IPS-11a (cell line): ENCODE results near the gene CDC42EP5.
"Not testable (repeated sequence)": the region's sequence is repeated elsewhere in the genome, so short reads cannot be mapped to it uniquely, and the experiment has no call there.

Experiments
- H3K4me3 ChIP-seq: one replicate; pipeline ENCODE4 v1.5.1; 2013; ENCODE audit warnings: low read depth, low read length, control low read depth

CDC42EP5 gene

GRCh38 chr19:54489766-54490165 is 16.7 kb upstream of the CDC42EP5 start:
- H3K4me3 ChIP-seq, result no peak overlapping the region

DNA sequence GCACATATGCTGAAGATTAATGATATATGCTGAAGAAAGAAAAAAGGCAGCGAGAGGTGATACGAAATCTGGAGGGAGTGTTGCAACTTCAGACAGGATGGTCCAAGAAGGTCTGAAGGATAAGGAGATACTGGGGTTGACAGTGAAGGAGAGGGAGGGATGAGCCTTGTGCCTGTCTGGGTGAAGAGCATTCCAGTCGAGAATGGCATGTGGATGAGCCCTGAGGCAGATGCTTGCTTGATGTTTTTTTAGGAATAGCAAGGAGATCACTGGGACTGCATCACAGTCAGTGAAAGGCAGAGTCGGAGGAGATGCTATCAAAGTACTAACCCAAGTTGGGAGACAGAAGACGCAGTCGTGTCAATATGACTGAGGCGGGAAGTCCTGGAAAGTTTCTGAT is 16.2 kb upstream of the CDC42EP5 start:
- no peak overlapping the region for H3K4me3 ChIP-seq

DNA sequence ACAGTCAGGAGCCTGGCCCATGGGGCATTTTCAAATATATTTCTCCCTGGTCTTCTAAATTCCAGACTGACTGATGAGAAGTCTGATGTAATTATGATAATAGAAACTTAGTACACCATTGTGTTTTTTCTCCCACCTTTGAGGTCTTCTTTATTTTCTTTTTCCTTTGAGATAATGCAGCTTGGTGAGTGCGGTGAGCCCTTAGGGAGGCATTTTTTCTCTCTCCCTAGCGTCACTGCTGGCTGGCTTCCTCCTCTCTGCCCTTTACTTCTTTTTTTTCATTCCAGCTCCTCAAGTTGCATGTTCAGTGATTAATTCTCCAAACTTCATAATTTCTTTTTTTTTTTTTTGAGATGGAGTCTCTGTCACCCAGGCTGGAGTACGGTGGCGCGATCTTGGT is 12.8 kb upstream of the CDC42EP5 start:
- H3K4me3 ChIP-seq, result no peak overlapping the region

DNA sequence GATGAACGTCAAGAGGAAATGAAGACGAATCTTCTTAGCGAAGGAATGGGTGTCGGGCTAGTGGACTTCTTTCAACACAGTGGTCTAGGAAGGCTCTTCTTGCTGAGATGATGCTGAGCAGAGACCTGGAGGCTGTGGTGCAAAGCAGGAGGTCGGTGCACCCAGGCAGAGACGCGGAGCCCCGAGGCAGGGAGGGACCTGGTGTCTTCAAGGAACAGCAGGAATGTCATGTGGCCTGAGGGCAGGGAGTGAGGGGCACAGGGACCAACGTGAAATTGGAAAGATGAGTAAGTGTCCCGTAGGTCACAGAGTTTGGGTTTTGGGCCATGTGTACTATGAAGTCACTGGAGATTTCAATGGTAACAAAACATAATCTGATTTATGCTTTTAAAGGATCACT is 11.4 kb upstream of the CDC42EP5 start:
- no peak overlapping the region for H3K4me3 ChIP-seq

DNA sequence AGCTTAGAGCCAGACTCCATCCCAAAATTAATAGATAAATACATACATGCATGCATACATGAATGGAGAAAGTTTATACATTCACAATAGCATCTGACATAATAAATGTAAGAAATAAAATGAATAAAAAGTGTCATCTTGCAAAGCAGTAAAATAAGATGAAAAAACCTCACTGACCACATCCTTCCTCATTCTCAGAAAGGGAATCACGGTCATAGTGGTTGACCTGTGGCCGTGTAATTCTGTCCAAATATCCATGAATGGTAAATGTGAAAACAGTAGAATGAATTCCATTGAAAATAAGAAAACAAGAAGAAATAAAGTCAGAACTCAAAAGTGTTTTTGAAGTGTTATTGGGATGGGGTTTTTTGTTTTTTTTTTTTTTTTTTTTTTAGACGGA is 9.8 kb upstream of the CDC42EP5 start:
- no peak overlapping the region for H3K4me3 ChIP-seq

DNA sequence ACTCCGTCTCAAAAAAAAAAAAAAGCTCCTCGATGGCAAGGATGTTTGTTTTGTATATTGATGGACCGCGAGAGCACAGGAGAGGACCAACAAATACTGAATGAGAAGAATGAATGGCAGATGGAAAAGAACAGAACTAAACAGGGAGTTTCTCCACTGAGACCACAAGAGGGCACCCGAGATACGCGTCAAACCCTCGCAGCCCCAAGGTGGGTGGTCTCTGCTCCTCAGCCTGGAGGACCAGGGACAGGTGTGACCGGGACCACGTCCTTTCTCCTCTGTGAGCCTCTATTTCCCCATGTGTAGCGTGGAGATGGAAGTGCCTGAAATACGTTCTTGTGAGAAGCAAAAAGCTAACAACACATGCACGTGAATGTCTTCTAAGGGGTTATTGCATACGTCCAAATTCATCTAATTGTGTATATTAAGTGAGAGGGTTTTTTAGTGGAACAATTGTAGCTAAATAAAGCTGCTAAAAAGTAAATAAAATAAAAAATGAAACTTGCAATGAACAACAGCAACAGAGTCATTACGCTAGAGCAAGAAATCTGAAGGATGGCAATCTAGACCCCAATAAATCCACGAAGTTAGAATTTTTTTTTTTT is 8.3 kb upstream of the CDC42EP5 start:
- H3K4me3 ChIP-seq, result no peak overlapping the region

- no peak overlapping the region for H3K4me3 ChIP-seq
Observed at GRCh38 chr19:54480051-54480450, 7.0 kb upstream of the CDC42EP5 start.

DNA sequence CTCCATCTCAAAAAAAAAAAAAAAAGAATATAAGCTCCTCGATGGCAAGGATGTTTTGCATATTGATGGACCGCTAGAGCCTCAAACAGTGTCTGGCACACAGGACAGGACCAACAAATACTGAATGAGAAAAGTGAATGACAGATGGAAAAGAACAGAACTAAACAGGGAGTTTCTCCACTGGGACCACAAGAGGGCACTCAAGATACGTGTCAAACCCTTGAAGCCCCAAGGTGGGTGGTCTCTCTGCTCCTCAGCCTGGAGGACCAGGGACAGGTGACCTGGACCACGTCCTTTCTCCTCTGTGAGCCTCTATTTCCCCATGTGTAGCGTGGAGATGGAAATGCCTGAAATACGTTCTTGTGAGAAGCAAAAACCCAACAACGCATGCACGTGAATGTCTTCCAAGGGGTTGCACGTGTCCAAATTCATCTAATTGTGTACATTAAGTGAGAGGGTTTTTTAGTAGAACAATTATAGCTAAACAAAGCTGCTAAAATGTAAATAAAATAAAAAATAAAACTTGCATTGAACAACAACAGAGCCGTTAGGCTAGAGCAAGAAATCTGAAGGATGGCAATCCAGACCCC is 5.7 kb upstream of the CDC42EP5 start:
- no peak overlapping the region for H3K4me3 ChIP-seq

- no peak overlapping the region for H3K4me3 ChIP-seq
Observed at GRCh38 chr19:54477650-54478049, 4.6 kb upstream of the CDC42EP5 start.

DNA sequence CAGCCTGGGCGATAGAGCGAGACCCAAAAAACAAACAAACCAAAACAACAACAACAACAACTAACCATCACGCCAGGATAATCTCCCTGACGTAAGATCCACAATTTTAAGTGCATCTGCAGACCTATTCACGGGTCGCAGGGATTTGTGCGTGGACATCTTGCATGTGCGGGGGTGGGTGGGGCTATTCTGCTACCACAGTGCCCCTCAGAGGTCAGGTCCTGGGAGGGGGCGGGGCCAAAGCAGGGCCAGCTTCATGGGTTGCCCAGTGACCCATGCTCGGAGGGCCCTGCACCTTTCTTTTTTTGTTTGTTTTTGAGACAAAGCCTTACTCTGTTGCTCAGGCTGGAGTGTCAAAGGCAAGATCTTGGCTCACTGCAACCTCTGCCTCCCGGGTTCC is 2.6 kb upstream of the CDC42EP5 start:
- no peak overlapping the region for H3K4me3 ChIP-seq

- H3K4me3 ChIP-seq, result no peak overlapping the region
Observed at GRCh38 chr19:54473892-54474372, 836 bp upstream of the CDC42EP5 start.

- H3K4me3 ChIP-seq, result peak overlapping the region; percentile 13
Observed at GRCh38 chr19:54470991-54471782, 1.9 kb downstream of the CDC42EP5 start.

DNA sequence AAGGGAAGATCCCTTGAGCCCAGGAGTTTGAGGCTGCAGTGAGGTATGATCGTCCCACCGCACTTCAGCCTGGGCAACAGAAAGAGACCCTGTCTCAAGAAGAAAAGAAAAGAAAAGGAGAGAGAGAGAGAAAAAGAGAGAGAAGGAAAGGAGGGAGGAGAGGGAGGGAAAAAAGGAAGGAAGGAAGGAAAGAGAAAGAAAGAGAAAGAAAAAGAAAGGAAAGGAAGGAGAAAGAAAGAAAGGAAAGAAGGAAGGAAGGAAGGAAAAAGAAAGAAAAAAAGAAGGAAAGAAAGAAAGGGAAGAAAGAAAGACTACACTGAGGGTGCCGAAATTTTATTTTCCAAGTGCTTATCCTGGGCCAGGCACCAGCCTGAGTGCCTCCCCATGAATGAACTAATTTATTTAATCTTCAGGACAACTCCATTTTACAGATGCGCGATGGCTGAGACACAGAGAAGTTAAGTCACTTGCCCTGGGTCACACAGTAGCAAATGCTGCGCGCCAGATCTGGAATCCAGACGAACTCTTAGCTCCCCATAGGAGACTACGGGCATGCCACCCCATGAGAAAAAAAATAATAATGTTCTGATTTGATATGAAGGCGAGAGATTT is 2.7 kb downstream of the CDC42EP5 start:
- H3K4me3 ChIP-seq, result no peak overlapping the region

DNA sequence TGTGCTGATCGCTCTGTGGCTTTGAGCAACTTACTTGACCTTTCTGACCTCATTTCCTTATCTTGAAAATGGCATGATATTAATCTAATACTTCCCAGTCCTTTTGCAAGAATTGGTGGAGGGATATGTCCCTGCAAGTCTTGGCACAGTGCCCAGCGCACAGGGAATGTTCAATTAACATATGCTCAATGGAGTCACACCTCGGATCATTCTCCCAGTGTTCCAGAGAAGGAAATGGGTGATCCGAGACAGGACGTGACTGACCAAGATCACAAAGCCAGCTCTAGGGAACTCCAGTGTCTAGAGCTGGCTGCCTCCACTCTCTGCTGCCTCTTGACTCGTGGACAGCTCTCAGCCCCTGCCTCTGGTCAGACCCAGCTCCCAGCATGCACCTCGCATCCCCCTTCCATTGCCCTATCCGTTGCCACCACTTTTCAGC is 3.6 kb downstream of the CDC42EP5 start:
- no peak overlapping the region for H3K4me3 ChIP-seq

- H3K4me3 ChIP-seq, result not testable (repeated sequence)
Observed at GRCh38 chr19:54466110-54466480, 7.0 kb downstream of the CDC42EP5 start.

GRCh38 chr19:54465426-54466109 is 7.5 kb downstream of the CDC42EP5 start:
- no peak overlapping the region for H3K4me3 ChIP-seq

DNA sequence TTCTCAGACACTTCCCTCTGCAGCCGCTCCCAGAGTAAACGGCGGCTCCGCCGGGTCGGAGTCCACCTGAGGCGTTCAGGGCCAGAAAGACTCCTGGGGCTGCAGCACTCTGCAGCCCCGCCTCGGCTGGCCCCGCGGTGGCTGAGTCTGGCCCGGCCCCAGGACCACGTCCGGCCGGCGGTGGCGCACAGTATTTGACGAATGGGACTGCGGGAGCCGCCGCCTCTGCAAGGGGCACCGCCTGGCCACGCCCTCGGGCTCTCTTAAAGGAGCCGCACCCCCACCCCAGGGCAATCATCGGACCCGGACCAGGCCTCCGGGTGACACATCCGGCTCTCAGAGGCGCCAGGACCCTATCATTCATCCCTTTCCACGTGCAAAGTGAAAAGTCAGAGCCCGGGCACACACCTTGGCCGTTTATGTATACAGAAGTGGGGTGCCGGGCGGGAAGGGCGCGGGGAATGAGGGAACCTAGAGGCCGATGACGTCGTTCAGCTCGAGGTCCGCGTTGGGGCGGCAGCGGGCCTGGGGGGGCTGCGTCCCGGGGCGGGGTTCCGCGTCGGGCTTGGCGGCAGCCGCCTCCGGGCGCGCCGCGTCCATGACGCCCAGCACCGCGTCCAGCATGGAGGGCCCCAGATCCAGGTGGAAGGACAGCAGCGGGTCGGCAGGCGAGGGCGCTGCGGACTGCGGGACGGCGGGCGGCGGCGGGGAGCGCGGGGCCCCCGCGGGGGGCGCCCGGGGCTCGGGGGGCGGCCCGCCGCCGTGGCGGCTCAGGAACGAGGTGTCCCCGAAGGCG is 8.3 kb downstream of the CDC42EP5 start:
- H3K4me3 ChIP-seq, result peak overlapping the region; percentile 60

- peak overlapping the region; percentile 60 for H3K4me3 ChIP-seq
Observed at GRCh38 chr19:54464044-54464629, 9.0 kb downstream of the CDC42EP5 start.

DNA sequence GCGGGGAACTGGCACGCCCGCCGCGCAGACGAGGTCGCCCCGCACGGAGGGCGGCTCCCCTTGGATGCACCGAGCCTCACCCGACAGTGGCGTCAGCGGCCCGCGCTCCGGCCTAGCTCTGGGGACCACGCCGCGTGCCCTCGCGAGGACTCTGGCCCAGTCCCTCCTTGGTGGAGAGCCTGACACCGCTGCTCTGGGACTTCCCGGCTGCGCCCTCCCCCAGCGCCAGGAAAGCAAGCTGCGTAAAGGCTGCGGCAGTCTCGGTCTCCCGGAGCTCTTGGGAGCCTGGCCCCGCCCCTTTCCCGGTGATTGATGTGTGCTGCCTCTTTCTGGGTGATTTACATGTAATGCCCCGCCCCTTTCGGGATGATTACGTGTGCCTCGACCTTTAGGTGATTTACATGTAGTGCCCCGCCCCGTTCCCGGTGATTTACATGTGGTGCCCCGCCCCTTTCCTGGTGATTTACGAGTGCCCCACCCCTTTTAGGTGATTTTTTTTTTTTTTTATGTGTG is 9.5 kb downstream of the CDC42EP5 start, which contains the start of gene LENG9:
TSS of gene LENG9 (minus strand) at position 248 of the 513 bp plus-strand sequence. CDS start 252 bp downstream, outside the sequence.
- peak within 1 kb of the TSS; percentile 60 for H3K4me3 ChIP-seq
